ENCODE results near the gene OSBPL8. TPM values are rescaled to one million over a fixed set of nuclear protein-coding genes. Genes with fewer than 3 reads are reported as not detected.

OSBPL8 gene
- total and polyA plus RNA-seq, 2 experiments from 2014 or later, result 78.0 to 124 TPM

GRCh38 chr12:76428117-76428516, 131.5 kb downstream of the OSBPL8 start:
- Histone ChIP-seq H3F3A (replicated peaks; ENCODE audit: low read depth) (no peaks in the 10 kb centered on the region), H3K4me3 (no peak overlapping the region), H4K20me1 (replicated peaks; ENCODE audit: insufficient read depth) (peaks cover 20% of the 10 kb centered on the region), H2AFZ (no peak overlapping the region), H3K4me1 (ENCODE audit: insufficient read depth) (no peaks in the 10 kb centered on the region), H3K79me2 (replicated peaks; ENCODE audit: insufficient read depth) (peaks cover 67% of the 10 kb centered on the region), H3K27me3 (ENCODE audit: insufficient read depth) (no peaks in the 10 kb centered on the region), H3K36me3 (ENCODE audit: insufficient read depth) (no peaks in the 10 kb centered on the region), H3K9me2 (ENCODE audit: insufficient read depth) (no peaks in the 10 kb centered on the region), H3K27ac (ENCODE audit: low read depth) (no peak overlapping the region), H3K4me2 (no peak overlapping the region)
- Mint-ChIP-seq H3K36me3 (ENCODE audit: low read depth) (peaks cover 23% of the 10 kb centered on the region; the same call in 2 of the 3 replicates), H3K27me3 (ENCODE audit: insufficient read depth, low read depth, poor library complexity) (no peaks in the 10 kb centered on the region), H3K4me1 (peaks cover under 1% of the 10 kb centered on the region; the same call in 2 of the 3 replicates), H3K4me3 (no peak overlapping the region), H3K27ac (no peak overlapping the region), H3K9me3 (peaks cover 17% of the 10 kb centered on the region; the same call in 2 of the 3 replicates)
- TF ChIP-seq ETS1 (IDR thresholded peaks at IDR 0.05) (no peak), ZNF462 (CRISPR knock-in tag; IDR thresholded peaks at IDR 0.05) (no peak), JUNB (IDR thresholded peaks at IDR 0.05; ENCODE audit: unreplicated experiment) (no peak), POLR2AphosphoS5 (IDR thresholded peaks at IDR 0.05; ENCODE audit: low read depth) (no peak), EZH2phosphoT487 (IDR thresholded peaks at IDR 0.05; ENCODE audit: unreplicated experiment) (no peak), REST (IDR thresholded peaks at IDR 0.05; ENCODE audit: unreplicated experiment) (no peak), STAT1 (IDR thresholded peaks at IDR 0.05; ENCODE audit: unreplicated experiment) (no peak), ZNF114 (CRISPR knock-in tag; IDR thresholded peaks at IDR 0.05) (no peak), EZH2 (IDR thresholded peaks at IDR 0.05; ENCODE audit: low read depth, unreplicated experiment) (no peak), ZNF331 (CRISPR knock-in tag; IDR thresholded peaks at IDR 0.05; ENCODE audit: low read depth) (no peak), CREB1 (CRISPR knock-in tag; IDR thresholded peaks at IDR 0.05; ENCODE audit: low read depth) (no peak), CTCF (conservative IDR thresholded peaks at IDR 0.05; ENCODE audit: low read depth in 2 of 2) (no peak), NANOG (IDR thresholded peaks at IDR 0.05; ENCODE audit: borderline replicate concordance) (no peak)
- ATAC-seq (no peak), DNase-seq (ENCODE audit: low spot score) (no peak)

All from GM23338 (cell line).